Central memory CD8-positive, alpha-beta T cell (primary cell): Measurements from ENCODE around the gene TMSB10.
"Not testable (repeated sequence)": the region's sequence is repeated elsewhere in the genome, so short reads cannot be mapped to it uniquely, and the experiment has no call there.

Experiments used
- ATAC-seq: fragments of 150-1000 bp; cut with Tn5 transposase; replicated peaks from 2 replicates; pipeline ENCODE4 v1.10.0; 2022; ENCODE audit warnings: mild to moderate bottlenecking, moderate FRiP score, moderate number of reproducible peaks; ENCODE audit not compliant: poor library complexity, severe bottlenecking; ENCODE audit errors: extremely low read depth
- DNase-seq, 2 donors: peaks; one replicate each; pipeline ENCODE4 v3.0.0; 2021; ENCODE audit warnings: low spot score in 2 of 2
- H3K27ac Mint-ChIP-seq: one replicate; pipeline ENCODE4 v1.8.0; 2022; ENCODE audit warnings: low read depth, mild to moderate bottlenecking, moderate library complexity, mixed read lengths
- H3K27me3 Mint-ChIP-seq: one replicate; pipeline ENCODE4 v1.8.0; 2022; ENCODE audit warnings: mixed read lengths
- H3K36me3 Mint-ChIP-seq: one replicate; pipeline ENCODE4 v1.8.0; 2022; ENCODE audit warnings: mild to moderate bottlenecking, moderate library complexity, mixed read lengths; ENCODE audit not compliant: insufficient read depth
- H3K4me1 Mint-ChIP-seq: one replicate; pipeline ENCODE4 v1.8.0; 2022; ENCODE audit warnings: mixed read lengths
- H3K4me3 Mint-ChIP-seq: one replicate; pipeline ENCODE4 v1.8.0; 2022; ENCODE audit warnings: mild to moderate bottlenecking, moderate library complexity, mixed read lengths
- H3K9me3 Mint-ChIP-seq: one replicate; pipeline ENCODE4 v1.8.0; 2022; ENCODE audit warnings: mixed read lengths

The TMSB10 gene

DNA sequence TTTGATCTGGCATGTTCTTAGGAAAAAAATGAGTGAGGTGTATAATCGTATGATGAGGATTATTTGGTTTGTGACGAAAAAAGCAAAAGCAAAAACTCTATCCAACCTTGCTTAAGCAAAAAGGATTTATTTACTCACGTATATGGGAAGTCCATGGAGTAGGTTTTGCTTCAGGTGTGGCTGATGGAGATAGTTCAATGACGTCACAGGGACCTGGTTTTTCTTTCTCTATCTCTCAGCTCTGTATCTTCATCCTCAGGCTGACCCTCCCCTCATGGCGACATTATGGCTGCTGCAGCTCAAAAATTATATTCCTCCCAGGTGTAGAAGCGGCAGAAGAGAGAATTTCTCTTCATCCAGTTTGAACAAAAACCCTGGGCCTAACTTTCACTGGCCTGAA, 8.9 kb downstream of the TMSB10 start:
- no peak overlapping the region for H3K4me3 Mint-ChIP-seq
- H3K36me3 Mint-ChIP-seq = peaks cover 6% of the 10 kb centered on the region
- DNase-seq (no peak), ATAC-seq (no peak)
- peaks cover 9% of the 10 kb centered on the region for H3K9me3 Mint-ChIP-seq
- H3K27me3 Mint-ChIP-seq = no peaks in the 10 kb centered on the region
- no peak overlapping the region for H3K27ac Mint-ChIP-seq
- peaks cover 2% of the 10 kb centered on the region for H3K4me1 Mint-ChIP-seq

DNA sequence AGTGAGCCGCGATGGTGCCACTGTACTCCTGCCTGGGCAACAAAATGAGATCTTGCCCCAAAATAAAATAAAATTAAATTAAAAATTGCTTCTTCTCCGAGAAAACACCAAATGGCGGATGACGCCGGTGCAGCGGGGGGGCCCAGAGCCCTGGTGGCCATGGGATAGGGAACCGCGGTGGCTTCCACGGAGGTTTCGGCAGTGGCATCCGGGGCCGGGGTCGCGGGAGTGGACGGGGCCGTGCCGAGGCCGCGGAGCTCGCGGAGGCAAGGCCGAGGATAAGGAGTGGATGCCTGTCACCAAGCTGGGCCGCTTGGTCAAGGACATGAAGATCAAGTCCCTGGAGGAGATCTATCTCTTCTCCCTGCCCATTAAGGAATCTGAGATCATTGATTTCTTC, 10.2 kb downstream of the TMSB10 start:
- not testable (repeated sequence) for H3K27me3 Mint-ChIP-seq, DNase-seq, ATAC-seq, H3K27ac Mint-ChIP-seq, H3K4me1 Mint-ChIP-seq, H3K4me3 Mint-ChIP-seq, H3K36me3 Mint-ChIP-seq, H3K9me3 Mint-ChIP-seq

DNA sequence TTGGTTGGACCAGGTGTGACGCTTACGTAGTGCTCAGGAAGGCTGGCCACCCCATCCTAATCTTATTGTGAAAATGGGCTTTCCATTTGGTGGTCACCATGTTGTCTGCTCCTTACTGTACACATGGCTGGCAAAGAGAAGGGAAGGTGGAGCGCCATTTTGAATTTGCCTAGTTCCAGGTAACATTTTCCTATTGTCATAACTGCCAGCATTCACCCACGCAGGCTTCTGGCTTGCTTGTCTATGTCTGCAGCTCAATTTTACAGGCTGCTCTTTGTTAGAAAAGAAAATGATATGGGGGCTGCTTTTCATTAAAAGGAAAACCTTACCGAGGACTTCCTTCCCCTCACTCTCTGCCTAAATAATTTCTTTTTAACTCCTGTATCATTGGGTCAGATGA, 12.4 kb downstream of the TMSB10 start:
- not testable (repeated sequence) for H3K9me3 Mint-ChIP-seq, H3K27me3 Mint-ChIP-seq, H3K4me3 Mint-ChIP-seq, H3K27ac Mint-ChIP-seq, H3K36me3 Mint-ChIP-seq, DNase-seq, ATAC-seq, H3K4me1 Mint-ChIP-seq

DNA sequence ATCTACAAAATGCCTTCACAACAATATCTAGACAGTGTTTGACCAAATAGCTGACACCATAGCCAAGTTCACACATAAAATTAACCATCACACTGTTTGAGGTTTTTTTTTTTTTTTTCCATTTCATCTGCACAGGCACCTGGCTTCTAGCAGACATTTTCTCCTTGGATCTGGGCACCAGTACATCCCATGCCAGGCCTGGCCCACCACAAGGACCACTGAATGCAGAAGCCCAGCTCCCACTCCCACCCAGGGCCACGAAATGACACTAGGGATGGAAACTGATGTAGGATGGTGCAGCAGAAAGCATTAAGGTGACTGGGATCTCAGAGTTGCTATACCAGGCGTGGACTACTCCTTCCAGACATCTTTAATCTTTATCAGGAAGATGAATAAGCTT, 13.0 kb downstream of the TMSB10 start:
- Mint-ChIP-seq H3K4me3 (no peak overlapping the region), H3K27me3 (no peaks in the 10 kb centered on the region), H3K9me3 (no peaks in the 10 kb centered on the region), H3K4me1 (peaks cover 7% of the 10 kb centered on the region), H3K27ac (no peak overlapping the region), H3K36me3 (no peaks in the 10 kb centered on the region)
- no peak for DNase-seq
- ATAC-seq = no peak

DNA sequence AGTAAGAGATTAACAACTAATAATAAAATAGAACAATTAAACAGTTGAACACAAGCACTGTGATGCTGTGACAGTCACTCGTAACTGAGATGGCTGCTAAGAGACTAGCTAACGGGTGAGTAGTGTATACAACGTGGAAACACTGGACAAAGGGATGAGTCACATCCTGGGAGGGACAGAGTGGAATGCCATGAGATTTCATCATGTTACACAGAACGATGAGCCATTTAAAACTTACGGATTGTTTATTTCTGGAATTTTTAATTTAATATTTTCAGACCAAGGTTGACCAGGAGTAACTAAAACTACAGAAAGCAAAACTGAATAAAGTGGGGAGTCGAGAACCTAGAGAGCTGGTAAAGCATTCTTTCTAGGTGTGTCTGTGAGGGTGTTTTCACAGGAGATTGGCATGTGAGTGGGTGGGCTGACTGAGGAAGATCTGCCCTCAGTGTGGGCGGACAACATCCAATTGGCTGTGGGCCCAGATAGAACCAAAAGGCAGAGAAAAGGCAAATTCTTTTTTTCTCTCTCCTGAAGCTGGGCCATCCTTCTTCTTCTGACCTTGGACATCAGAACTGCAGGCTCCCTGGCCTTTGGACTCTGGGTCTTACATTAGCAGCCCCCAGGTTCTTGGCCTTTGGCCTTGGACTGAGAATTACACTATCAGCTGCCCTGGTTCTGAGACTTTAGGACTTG, 14.6 kb downstream of the TMSB10 start:
- ATAC-seq (no peak), DNase-seq (no peak)
- H3K27me3 Mint-ChIP-seq = no peaks in the 10 kb centered on the region
- H3K4me1 Mint-ChIP-seq = peaks cover 15% of the 10 kb centered on the region
- no peaks in the 10 kb centered on the region for H3K9me3 Mint-ChIP-seq
- peak overlapping the region; percentile 54 for H3K27ac Mint-ChIP-seq
- H3K36me3 Mint-ChIP-seq = no peaks in the 10 kb centered on the region
- H3K4me3 Mint-ChIP-seq = no peak overlapping the region

DNA sequence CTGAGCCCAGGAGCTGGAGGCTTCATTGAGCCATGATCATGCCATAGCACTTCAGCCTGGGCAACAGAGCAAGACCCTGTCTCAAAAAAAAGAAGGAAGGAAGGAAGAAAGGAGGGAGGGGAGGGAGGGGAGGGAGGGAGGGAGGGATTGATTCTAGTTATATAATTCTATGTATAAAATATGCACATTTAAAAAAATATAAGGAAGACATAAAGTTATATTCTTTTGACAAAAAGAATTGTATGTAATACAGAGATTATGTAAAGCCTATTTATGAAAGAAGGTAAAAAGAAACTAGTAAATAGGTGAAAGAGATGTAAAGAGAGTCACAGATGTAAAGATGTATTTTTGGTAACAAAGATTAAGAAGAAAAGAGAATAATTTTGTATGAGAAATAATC, 17.6 kb downstream of the TMSB10 start:
- peaks cover 15% of the 10 kb centered on the region for H3K36me3 Mint-ChIP-seq
- H3K4me3 Mint-ChIP-seq = no peak overlapping the region
- peaks cover 38% of the 10 kb centered on the region for H3K4me1 Mint-ChIP-seq
- H3K27me3 Mint-ChIP-seq = no peaks in the 10 kb centered on the region
- H3K27ac Mint-ChIP-seq = no peak overlapping the region
- no peaks in the 10 kb centered on the region for H3K9me3 Mint-ChIP-seq
- no peak for ATAC-seq
- no peak for DNase-seq

DNA sequence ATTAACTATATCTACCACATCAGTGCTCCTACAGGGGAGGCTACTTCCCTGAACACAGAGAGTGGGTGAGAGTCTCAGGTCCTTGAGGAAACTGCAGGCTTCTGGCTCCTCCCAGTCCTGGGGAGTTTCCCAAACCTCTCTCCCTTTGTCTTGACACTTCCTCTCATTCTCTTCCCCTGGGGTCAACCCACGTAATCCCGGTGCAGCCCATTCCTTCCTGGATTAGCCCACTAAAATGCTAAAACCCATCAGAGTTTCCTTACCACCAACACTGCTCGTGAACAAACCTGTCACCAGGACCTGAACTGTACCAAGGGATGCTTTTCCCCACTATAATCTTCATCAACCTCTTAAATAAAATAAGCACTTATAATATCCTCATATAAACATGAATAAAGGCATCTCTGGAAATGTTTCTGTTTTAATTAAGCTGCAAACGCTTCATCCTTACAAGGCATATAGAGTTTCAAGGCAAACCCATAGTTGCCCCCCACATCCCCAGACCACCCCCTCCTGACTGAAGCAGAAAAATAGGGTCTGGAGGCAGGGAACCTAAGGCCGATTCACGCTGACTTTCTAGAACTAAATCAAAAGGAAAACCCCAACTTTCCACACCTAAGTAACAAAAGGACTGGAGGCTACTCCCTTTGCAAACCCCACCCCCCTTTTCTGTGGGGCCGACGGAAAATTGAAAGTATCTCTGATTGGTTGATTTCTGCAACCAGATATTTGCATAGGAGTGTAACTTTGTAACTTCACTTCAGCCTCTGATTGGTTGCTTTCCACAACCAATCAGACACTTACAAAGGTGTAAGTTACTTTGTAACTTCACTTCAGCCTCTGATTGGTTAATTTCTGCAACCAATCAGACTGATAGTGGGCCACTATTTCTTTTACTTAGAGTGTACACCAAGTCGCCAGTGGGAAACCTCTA, 19.0 kb downstream of the TMSB10 start:
- no peak for ATAC-seq
- Mint-ChIP-seq H3K4me3 (no peak overlapping the region), H3K9me3 (no peaks in the 10 kb centered on the region), H3K27me3 (no peaks in the 10 kb centered on the region), H3K36me3 (peaks cover 15% of the 10 kb centered on the region), H3K27ac (peak overlapping the region; percentile 99), H3K4me1 (peaks cover 35% of the 10 kb centered on the region)
- no peak for DNase-seq

DNA sequence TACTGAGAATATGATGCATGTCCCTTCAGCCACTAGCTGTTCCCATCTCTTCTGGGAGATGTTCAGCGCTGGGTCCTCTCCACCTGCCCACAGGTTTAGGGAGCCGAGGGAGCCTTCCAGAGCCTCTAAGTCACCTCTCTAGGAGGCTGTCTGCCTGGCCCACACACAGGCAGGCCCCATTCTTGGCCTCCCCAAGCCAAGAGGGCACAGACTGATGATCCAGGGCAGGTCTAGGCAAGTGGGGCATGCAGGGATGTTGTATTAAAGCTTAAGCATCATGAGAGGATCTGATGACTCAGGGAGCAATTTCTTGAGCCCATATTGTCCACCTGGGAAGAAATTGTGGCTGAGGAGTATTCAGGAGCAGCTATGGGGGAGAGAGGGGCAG, 19.9 kb downstream of the TMSB10 start:
- H3K27ac Mint-ChIP-seq = peak overlapping the region; percentile 99
- peak overlapping the region; percentile 97 for H3K4me3 Mint-ChIP-seq
- peaks cover 15% of the 10 kb centered on the region for H3K36me3 Mint-ChIP-seq
- H3K27me3 Mint-ChIP-seq = no peaks in the 10 kb centered on the region
- H3K4me1 Mint-ChIP-seq = peaks cover 31% of the 10 kb centered on the region
- ATAC-seq (peak; percentile 4), DNase-seq (no peak)
- no peaks in the 10 kb centered on the region for H3K9me3 Mint-ChIP-seq

DNA sequence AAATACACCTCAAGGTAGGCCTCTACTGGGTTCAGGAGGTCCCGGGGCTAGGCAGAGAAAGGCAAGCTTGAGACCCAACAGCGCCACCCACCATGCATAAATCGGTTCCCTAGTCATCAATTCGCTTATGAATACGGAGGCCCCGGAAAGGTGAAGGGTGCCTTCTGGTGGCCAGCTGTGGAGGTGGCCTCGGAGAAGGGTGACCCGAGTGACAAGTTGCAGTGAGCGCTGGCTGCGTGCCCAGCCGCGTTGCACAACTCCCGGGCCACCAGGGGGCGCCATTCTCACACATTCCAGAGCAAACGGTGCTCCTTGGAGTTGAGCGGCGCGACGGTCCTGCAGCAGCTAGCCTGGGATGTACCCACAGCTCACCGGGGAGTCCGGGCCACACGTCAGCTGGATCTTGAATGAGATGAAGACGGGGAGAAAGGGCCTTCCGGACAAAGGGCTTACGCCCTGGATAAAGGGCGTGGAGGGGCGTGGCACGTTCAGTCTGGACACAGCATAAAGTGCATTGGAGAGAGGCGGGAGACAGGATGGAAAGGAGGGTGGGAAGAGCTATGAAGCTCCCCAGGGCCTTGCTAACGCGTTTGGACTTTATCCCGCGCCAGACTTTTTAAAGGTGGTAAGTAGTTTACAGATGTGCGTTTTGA, 20.4 kb downstream of the TMSB10 start:
- DNase-seq = peak; percentile 96 to 99
- H3K4me1 Mint-ChIP-seq = peaks cover 31% of the 10 kb centered on the region
- H3K27me3 Mint-ChIP-seq = no peaks in the 10 kb centered on the region
- H3K27ac Mint-ChIP-seq = peak overlapping the region; percentile 99
- H3K9me3 Mint-ChIP-seq = no peaks in the 10 kb centered on the region
- peaks cover 15% of the 10 kb centered on the region for H3K36me3 Mint-ChIP-seq
- peak; percentile 86 for ATAC-seq
- peak overlapping the region; percentile 97 for H3K4me3 Mint-ChIP-seq

DNA sequence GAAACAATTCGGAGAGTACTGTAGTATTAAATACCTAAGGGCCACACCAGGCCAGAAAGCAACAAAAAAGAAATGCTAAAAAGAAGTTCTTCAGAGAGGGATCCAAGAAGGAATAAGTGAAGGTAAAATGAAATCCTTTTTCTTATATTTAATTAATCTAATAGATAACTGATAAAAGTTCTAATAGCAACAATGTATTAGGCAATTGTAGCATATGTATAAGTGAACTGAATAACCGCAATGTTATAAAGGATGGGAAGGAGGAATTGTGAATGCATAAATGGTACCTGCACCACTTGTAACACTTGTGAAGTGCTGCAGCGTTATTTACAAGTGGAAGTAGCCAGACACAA, 21.8 kb downstream of the TMSB10 start:
- Mint-ChIP-seq H3K4me1 (peaks cover 42% of the 10 kb centered on the region), H3K9me3 (no peaks in the 10 kb centered on the region), H3K27ac (peak overlapping the region; percentile 99), H3K27me3 (no peaks in the 10 kb centered on the region), H3K36me3 (peaks cover 15% of the 10 kb centered on the region), H3K4me3 (peak overlapping the region; percentile 97)
- ATAC-seq = no peak
- no peak for DNase-seq

DNA sequence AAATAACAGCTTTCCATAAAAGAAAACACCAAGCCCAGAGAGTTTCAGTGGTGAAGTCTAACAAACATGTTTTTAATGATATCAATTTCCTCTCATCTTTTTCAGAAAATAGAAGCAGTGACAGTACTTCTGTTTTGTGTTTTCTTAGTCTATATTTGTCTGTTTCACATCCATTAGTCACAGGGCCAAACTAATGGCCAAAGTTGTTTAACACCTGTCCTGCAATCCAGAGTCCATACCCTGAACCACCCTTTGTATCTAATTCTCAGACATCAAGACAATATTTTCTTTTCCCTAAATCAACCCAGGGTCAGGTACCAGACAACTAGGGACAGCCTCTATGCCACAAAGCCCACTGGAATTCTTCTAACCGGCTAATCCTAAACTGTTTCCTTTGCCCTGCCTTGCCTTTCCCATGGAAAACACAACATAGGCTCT, 25.9 kb downstream of the TMSB10 start:
- Mint-ChIP-seq H3K4me3 (no peak overlapping the region), H3K36me3 (peaks cover 8% of the 10 kb centered on the region), H3K4me1 (peaks cover 25% of the 10 kb centered on the region), H3K27ac (no peak overlapping the region), H3K27me3 (no peaks in the 10 kb centered on the region), H3K9me3 (no peaks in the 10 kb centered on the region)
- no peak for DNase-seq
- no peak for ATAC-seq

DNA sequence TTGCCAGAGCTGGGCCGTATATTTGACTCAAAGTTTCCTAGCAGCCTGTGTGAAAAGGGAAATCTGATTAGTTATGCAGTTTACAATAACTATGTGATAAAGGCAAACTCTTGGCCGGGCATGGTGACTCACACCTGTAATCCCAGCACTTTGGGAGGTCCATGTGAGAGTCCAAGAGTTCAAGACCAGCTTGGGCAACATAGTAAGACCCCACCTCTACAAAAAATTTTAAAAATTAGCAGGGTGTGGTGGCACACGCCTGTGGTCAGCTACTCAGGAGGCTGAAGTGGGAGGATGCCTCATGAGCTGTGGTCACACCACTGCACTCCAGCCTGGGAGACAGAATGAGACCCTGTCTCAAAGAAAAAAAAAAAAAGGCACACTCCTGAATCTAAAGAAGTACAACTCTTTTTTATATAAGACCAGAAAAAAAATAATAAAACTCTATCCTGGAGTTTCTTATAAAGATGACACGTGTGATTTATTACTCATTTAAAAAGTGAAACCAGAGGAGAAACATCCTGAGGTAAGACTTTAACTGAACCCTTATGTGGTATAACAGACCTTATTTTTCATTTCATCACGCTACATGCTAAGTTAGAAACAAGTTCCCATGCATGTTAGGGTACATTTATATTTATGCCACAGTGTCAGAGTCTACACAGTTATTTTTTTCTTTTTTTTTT, 32.9 kb downstream of the TMSB10 start:
- Mint-ChIP-seq H3K9me3 (no peaks in the 10 kb centered on the region), H3K36me3 (peaks cover 10% of the 10 kb centered on the region), H3K4me3 (peak overlapping the region; percentile 79), H3K27me3 (no peaks in the 10 kb centered on the region), H3K27ac (peak overlapping the region; percentile 98), H3K4me1 (peaks cover 12% of the 10 kb centered on the region)
- DNase-seq = no peak
- ATAC-seq = peak; percentile 75
